ENCODE data around the gene COMMD9.

COMMD9 gene

DNA sequence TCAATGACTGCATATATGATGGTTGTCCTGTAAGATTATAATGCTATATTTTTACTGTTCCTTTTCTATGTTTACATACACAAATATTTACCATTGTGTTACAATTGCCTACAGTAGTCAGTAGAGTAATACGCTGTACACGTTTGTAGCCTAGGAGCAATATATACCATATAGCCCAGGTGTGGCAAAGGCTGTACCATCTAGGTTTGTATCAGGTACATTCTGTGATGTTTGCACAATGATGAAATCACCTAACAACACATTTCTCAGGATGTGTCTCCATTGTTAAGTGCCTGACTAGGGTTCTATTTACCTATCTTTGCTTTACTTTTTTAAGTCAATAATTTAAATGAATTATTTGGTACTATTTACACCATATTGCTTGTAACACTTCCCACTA lies 28.8 kb upstream of the COMMD9 start:
- Histone ChIP-seq H3K27ac (ENCODE audit: low read depth, low read length) (no peak overlapping the region), H3K23ac (ENCODE audit: low read length) (no peak overlapping the region), H3K4me2 (ENCODE audit: low read length) (no peak overlapping the region), H3K9me3 (ENCODE audit: insufficient read depth, low read depth, low read length) (no peaks in the 10 kb centered on the region), H2BK120ac (ENCODE audit: insufficient read depth, low read length, poor library complexity) (no peak overlapping the region), H2BK12ac (ENCODE audit: low read length) (no peak overlapping the region), H3K4me1 (ENCODE audit: control insufficient read depth in 1 of 2, insufficient read depth in 2 of 2, low read length in 2 of 2) (peaks cover 21 to 22% of the 10 kb centered on the region in 2 experiments), H3K4ac (ENCODE audit: low read depth, low read length) (no peak overlapping the region), H3K79me2 (ENCODE audit: control insufficient read depth, insufficient read depth, low read length, poor library complexity) (no peaks in the 10 kb centered on the region), H3K4me3 (ENCODE audit: low read depth, low read length) (no peak overlapping the region), H2AK5ac (ENCODE audit: low read length) (no peak overlapping the region), H3K14ac (ENCODE audit: low read length) (no peak overlapping the region), H4K91ac (ENCODE audit: low read depth, low read length) (no peak overlapping the region), H4K8ac (ENCODE audit: low read depth, low read length) (no peak overlapping the region), H2AFZ (ENCODE audit: insufficient read depth, low read length, poor library complexity) (no peak overlapping the region), H3K9ac (ENCODE audit: low read length) (no peak overlapping the region), H3K27me3 (ENCODE audit: insufficient read depth, low read length) (no peaks in the 10 kb centered on the region), H3K36me3 (ENCODE audit: control insufficient read depth in 1 of 2, insufficient read depth in 2 of 2, low read length in 2 of 2) (no peaks in the 10 kb centered on the region), H3K18ac (ENCODE audit: low read length) (no peak overlapping the region), H3K79me1 (ENCODE audit: low read length) (peaks cover 14% of the 10 kb centered on the region), H4K12ac (ENCODE audit: low read depth, low read length) (no peak overlapping the region), H2BK5ac (ENCODE audit: low read depth, low read length, poor library complexity) (no peak overlapping the region)
- no peak for DNase-seq
- WGBS (ENCODE audit: extremely low coverage, insufficient coverage, insufficient read length), result no CpG with 5 or more reads among the region's 2 CpGs

DNA sequence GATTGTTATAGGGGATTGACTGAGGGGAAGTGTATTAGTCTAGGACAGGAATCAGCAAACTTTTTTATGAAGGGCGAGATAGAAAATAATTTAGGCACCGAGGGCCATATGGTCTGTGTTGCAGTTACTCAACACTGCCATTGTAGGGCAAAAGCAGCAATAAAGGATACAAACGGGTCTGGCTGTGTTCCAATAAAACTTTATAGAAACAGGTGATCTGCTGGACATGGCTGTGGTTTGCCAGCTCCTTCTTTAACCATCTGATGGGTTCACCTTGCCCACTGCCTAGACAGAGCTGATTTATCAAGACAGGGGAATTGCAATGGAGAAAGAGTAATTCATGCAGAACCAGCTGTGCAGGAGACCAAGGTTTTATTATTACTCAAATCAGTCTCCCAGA lies 26.8 kb upstream of the COMMD9 start:
- H3K79me2 ChIP-seq (ENCODE audit: control insufficient read depth, insufficient read depth, low read length, poor library complexity), result no peaks in the 10 kb centered on the region
- peak overlapping the region; percentile 0 for H4K8ac ChIP-seq (ENCODE audit: low read depth, low read length)
- no peaks in the 10 kb centered on the region for H3K36me3 ChIP-seq (ENCODE audit: control insufficient read depth in 1 of 2, insufficient read depth in 2 of 2, low read length in 2 of 2)
- H4K91ac ChIP-seq (ENCODE audit: low read depth, low read length), result peak overlapping the region; percentile 33
- peak overlapping the region; percentile 3 for H3K14ac ChIP-seq (ENCODE audit: low read length)
- H3K4me3 ChIP-seq (ENCODE audit: low read depth, low read length), result no peak overlapping the region
- WGBS (ENCODE audit: extremely low coverage, insufficient coverage, insufficient read length), result no CpG with 5 or more reads among the region's 3 CpGs
- peak overlapping the region; percentile 52 for H3K4ac ChIP-seq (ENCODE audit: low read depth, low read length)
- H3K9me3 ChIP-seq (ENCODE audit: insufficient read depth, low read depth, low read length), result no peaks in the 10 kb centered on the region
- H3K23ac ChIP-seq (ENCODE audit: low read length), result no peak overlapping the region
- peak overlapping the region; percentile 15 for H2BK5ac ChIP-seq (ENCODE audit: low read depth, low read length, poor library complexity)
- H3K4me1 ChIP-seq (ENCODE audit: control insufficient read depth in 1 of 2, insufficient read depth in 2 of 2, low read length in 2 of 2), result peaks cover 22 to 29% of the 10 kb centered on the region in 2 experiments
- H3K9ac ChIP-seq (ENCODE audit: low read length), result no peak overlapping the region
- H4K12ac ChIP-seq (ENCODE audit: low read depth, low read length), result no peak overlapping the region
- H2BK120ac ChIP-seq (ENCODE audit: insufficient read depth, low read length, poor library complexity), result peak overlapping the region; percentile 28
- no peaks in the 10 kb centered on the region for H3K27me3 ChIP-seq (ENCODE audit: insufficient read depth, low read length)
- DNase-seq, result no peak
- H2AK5ac ChIP-seq (ENCODE audit: low read length), result peak overlapping the region; percentile 5
- H3K79me1 ChIP-seq (ENCODE audit: low read length), result peaks cover 18% of the 10 kb centered on the region
- H3K18ac ChIP-seq (ENCODE audit: low read length), result peak overlapping the region; percentile 39
- H3K4me2 ChIP-seq (ENCODE audit: low read length), result peak overlapping the region; percentile 23
- peak overlapping the region; percentile 7 for H2BK12ac ChIP-seq (ENCODE audit: low read length)
- no peak overlapping the region for H2AFZ ChIP-seq (ENCODE audit: insufficient read depth, low read length, poor library complexity)
- peak overlapping the region; percentile 82 for H3K27ac ChIP-seq (ENCODE audit: low read depth, low read length)

DNA sequence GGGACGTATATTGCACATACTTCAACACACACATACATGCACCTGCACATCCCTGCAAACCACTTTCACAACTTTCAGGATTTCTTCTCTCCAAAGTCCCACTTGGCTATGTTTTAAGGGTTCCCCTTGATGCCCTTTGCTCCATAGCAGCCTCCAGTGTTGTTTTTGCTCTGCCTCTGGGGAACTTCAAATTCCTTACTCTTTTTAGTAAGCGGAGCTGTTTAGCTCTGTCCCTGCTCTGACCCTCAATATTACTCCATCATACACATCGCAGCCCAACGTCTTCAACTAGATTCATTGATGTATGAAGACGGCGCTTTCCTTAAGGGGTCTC lies 25.2 kb upstream of the COMMD9 start:
- no peak overlapping the region for H3K9ac ChIP-seq (ENCODE audit: low read length)
- no peak for DNase-seq
- H3K79me1 ChIP-seq (ENCODE audit: low read length), result peaks cover 17% of the 10 kb centered on the region
- peak overlapping the region; percentile 4 for H2BK5ac ChIP-seq (ENCODE audit: low read depth, low read length, poor library complexity)
- peak overlapping the region; percentile 52 for H2BK12ac ChIP-seq (ENCODE audit: low read length)
- H3K4ac ChIP-seq (ENCODE audit: low read depth, low read length), result no peak overlapping the region
- H3K4me1 ChIP-seq (ENCODE audit: control insufficient read depth in 1 of 2, insufficient read depth in 2 of 2, low read length in 2 of 2), result peaks cover 22 to 29% of the 10 kb centered on the region in 2 experiments
- no peak overlapping the region for H3K4me2 ChIP-seq (ENCODE audit: low read length)
- H3K79me2 ChIP-seq (ENCODE audit: control insufficient read depth, insufficient read depth, low read length, poor library complexity), result no peaks in the 10 kb centered on the region
- no peak overlapping the region for H4K8ac ChIP-seq (ENCODE audit: low read depth, low read length)
- H3K36me3 ChIP-seq (ENCODE audit: control insufficient read depth in 1 of 2, insufficient read depth in 2 of 2, low read length in 2 of 2), result no peaks in the 10 kb centered on the region
- H3K23ac ChIP-seq (ENCODE audit: low read length), result no peak overlapping the region
- no peak overlapping the region for H4K12ac ChIP-seq (ENCODE audit: low read depth, low read length)
- peak overlapping the region; percentile 70 for H4K91ac ChIP-seq (ENCODE audit: low read depth, low read length)
- H3K27me3 ChIP-seq (ENCODE audit: insufficient read depth, low read length), result no peaks in the 10 kb centered on the region
- H3K4me3 ChIP-seq (ENCODE audit: low read depth, low read length), result no peak overlapping the region
- H3K14ac ChIP-seq (ENCODE audit: low read length), result peak overlapping the region; percentile 15
- no peaks in the 10 kb centered on the region for H3K9me3 ChIP-seq (ENCODE audit: insufficient read depth, low read depth, low read length)
- peak overlapping the region; percentile 50 for H2AK5ac ChIP-seq (ENCODE audit: low read length)
- H2AFZ ChIP-seq (ENCODE audit: insufficient read depth, low read length, poor library complexity), result no peak overlapping the region
- no peak overlapping the region for H2BK120ac ChIP-seq (ENCODE audit: insufficient read depth, low read length, poor library complexity)
- H3K18ac ChIP-seq (ENCODE audit: low read length), result no peak overlapping the region
- no CpG with 5 or more reads among the region's 6 CpGs for WGBS (ENCODE audit: extremely low coverage, insufficient coverage, insufficient read length)
- no peak overlapping the region for H3K27ac ChIP-seq (ENCODE audit: low read depth, low read length)

DNA sequence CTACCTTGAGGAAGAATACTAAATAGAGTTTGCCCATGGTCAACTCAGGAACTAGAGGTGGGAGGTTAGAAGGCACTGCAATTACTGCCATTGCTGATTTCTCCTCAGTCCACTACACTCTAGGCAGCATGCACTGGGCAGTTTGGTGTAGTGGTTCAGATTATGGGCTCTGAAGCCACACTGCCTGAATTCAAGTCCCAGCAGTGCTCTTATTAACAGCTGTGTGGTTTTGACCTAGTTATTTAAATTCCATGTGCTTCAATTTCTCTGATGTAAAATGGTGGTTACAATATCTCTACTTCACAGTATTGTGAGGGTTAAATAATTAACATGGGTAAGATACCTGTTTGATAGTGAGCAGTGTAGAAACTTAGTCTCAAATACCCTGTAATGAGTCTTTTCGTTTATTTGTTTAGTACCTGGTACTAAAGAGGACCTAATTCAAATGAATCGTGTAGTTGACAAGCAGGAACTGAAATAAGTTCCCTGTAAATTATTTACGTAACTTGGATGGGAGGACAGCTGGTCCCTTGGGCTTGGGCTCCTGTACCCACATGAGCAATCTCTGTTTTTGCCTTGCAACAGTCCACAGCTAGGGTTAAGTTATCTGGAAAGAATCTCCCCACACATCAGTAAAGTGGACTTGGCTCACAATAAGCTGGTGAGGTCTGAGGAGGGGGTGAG lies 24.7 kb upstream of the COMMD9 start:
- H3K14ac ChIP-seq (ENCODE audit: low read length), result no peak overlapping the region
- H4K12ac ChIP-seq (ENCODE audit: low read depth, low read length), result no peak overlapping the region
- no peak overlapping the region for H3K23ac ChIP-seq (ENCODE audit: low read length)
- no peak overlapping the region for H3K4me3 ChIP-seq (ENCODE audit: low read depth, low read length)
- no CpG with 5 or more reads among the region's 3 CpGs for WGBS (ENCODE audit: extremely low coverage, insufficient coverage, insufficient read length)
- no peak overlapping the region for H4K8ac ChIP-seq (ENCODE audit: low read depth, low read length)
- H2AK5ac ChIP-seq (ENCODE audit: low read length), result peak overlapping the region; percentile 61
- peak overlapping the region; percentile 82 for H2BK12ac ChIP-seq (ENCODE audit: low read length)
- H3K9ac ChIP-seq (ENCODE audit: low read length), result no peak overlapping the region
- no peaks in the 10 kb centered on the region for H3K27me3 ChIP-seq (ENCODE audit: insufficient read depth, low read length)
- no peak for DNase-seq
- H2AFZ ChIP-seq (ENCODE audit: insufficient read depth, low read length, poor library complexity), result no peak overlapping the region
- H3K27ac ChIP-seq (ENCODE audit: low read depth, low read length), result no peak overlapping the region
- peaks cover 16% of the 10 kb centered on the region for H3K79me1 ChIP-seq (ENCODE audit: low read length)
- H3K4me2 ChIP-seq (ENCODE audit: low read length), result no peak overlapping the region
- H3K4ac ChIP-seq (ENCODE audit: low read depth, low read length), result no peak overlapping the region
- H3K36me3 ChIP-seq (ENCODE audit: control insufficient read depth in 1 of 2, insufficient read depth in 2 of 2, low read length in 2 of 2), result no peaks in the 10 kb centered on the region
- H3K79me2 ChIP-seq (ENCODE audit: control insufficient read depth, insufficient read depth, low read length, poor library complexity), result no peaks in the 10 kb centered on the region
- no peaks in the 10 kb centered on the region for H3K9me3 ChIP-seq (ENCODE audit: insufficient read depth, low read depth, low read length)
- peak overlapping the region; percentile 4 for H2BK5ac ChIP-seq (ENCODE audit: low read depth, low read length, poor library complexity)
- peak overlapping the region; percentile 60 for H4K91ac ChIP-seq (ENCODE audit: low read depth, low read length)
- H2BK120ac ChIP-seq (ENCODE audit: insufficient read depth, low read length, poor library complexity), result no peak overlapping the region
- H3K18ac ChIP-seq (ENCODE audit: low read length), result no peak overlapping the region
- H3K4me1 ChIP-seq (ENCODE audit: control insufficient read depth in 1 of 2, insufficient read depth in 2 of 2, low read length in 2 of 2), result peaks cover 22 to 29% of the 10 kb centered on the region in 2 experiments

All from trophoblast cell (in vitro differentiated cells and primary cell).